WTC11 (cell line): Measurements from ENCODE around the gene C6orf118. TPM values are rescaled to one million over a fixed set of nuclear protein-coding genes. Genes with fewer than 3 reads are reported as not detected.

Experiments used
- ATAC-seq: fragments of 200-7000 bp; cut with Tn5 transposase; 2 replicates; pipeline ENCODE4 v1.10.0; 2021; ENCODE audit warnings: mild to moderate bottlenecking, moderate library complexity
- CTCF ChIA-PET: fragments of 300-600 bp; sonication (Branson Sonifier 250); formaldehyde crosslinking; loops from one replicate; lab custom pipeline; 2021; ENCODE audit warnings: antibody characterized with exemption; lab: Charles Lee
- POLR2A ChIA-PET: fragments of 350-600 bp; sonication (Branson Sonifier 250); formaldehyde crosslinking; loops from one replicate; lab custom pipeline; 2021; ENCODE audit warnings: antibody characterized with exemption; lab: Charles Lee
- DNase-seq: peaks from one replicate; pipeline ENCODE4 v3.0.0; 2021; ENCODE audit warnings: low spot score
- H3K27ac Mint-ChIP-seq: 2 replicates; pipeline ENCODE4 v1.8.0; 2021; ENCODE audit warnings: mixed read lengths
- H3K27me3 Mint-ChIP-seq: 2 replicates; pipeline ENCODE4 v1.8.0; 2021; ENCODE audit warnings: low read depth, mild to moderate bottlenecking, moderate library complexity, mixed read lengths
- H3K36me3 Mint-ChIP-seq: 2 replicates; pipeline ENCODE4 v1.8.0; 2021; ENCODE audit warnings: mixed read lengths
- H3K4me1 Mint-ChIP-seq: 2 replicates; pipeline ENCODE4 v1.8.0; 2022; ENCODE audit warnings: mixed read lengths
- H3K4me3 Mint-ChIP-seq: 2 replicates; pipeline ENCODE4 v1.8.0; 2021; ENCODE audit warnings: mild to moderate bottlenecking, moderate library complexity, mixed read lengths
- H3K9me3 Mint-ChIP-seq: 2 replicates; pipeline ENCODE4 v1.8.0; 2021; ENCODE audit warnings: mixed read lengths
- ATF1 ChIP-seq: sonication (generic); formaldehyde crosslinking; IDR thresholded peaks from 2 replicates; pipeline ENCODE4 v1.8.1; 2023; ENCODE audit warnings: mild to moderate bottlenecking, moderate library complexity, missing genetic modification reagents
- ATF2 ChIP-seq: sonication (generic); formaldehyde crosslinking; IDR thresholded peaks from 2 replicates; pipeline ENCODE4 v1.8.1; 2022; ENCODE audit warnings: low read depth, missing genetic modification reagents, borderline replicate concordance
- CREM ChIP-seq: sonication (generic); formaldehyde crosslinking; IDR thresholded peaks from 2 replicates; pipeline ENCODE4 v1.8.1; 2022; ENCODE audit warnings: mild to moderate bottlenecking, missing genetic modification reagents, moderate library complexity
- CTCF ChIP-seq: fragments of 200-600 bp; IDR thresholded peaks from 2 replicates; pipeline ENCODE4 v1.8.0; 2022; ENCODE audit warnings: antibody characterized with exemption
- ELF4 ChIP-seq: sonication (generic); formaldehyde crosslinking; IDR thresholded peaks from 2 replicates; pipeline ENCODE4 v1.8.1; 2022; ENCODE audit warnings: low read depth, mild to moderate bottlenecking, moderate library complexity, missing genetic modification reagents
- ERG ChIP-seq: fragments of 250-450 bp; sonication (Bioruptor Pico); IDR thresholded peaks from 2 replicates; pipeline ENCODE4 v1.8.0; 2021; ENCODE audit warnings: mild to moderate bottlenecking
- IRF2 ChIP-seq: sonication (generic); formaldehyde crosslinking; IDR thresholded peaks from 2 replicates; pipeline ENCODE4 v1.8.0; 2022; ENCODE audit warnings: low read depth, missing genetic modification reagents, borderline replicate concordance
- NR1H2 ChIP-seq: sonication (generic); formaldehyde crosslinking; IDR thresholded peaks from 2 replicates; pipeline ENCODE4 v1.9.0; 2021; ENCODE audit warnings: mild to moderate bottlenecking, moderate library complexity, missing genetic modification reagents
- RELA ChIP-seq: sonication (generic); formaldehyde crosslinking; IDR thresholded peaks from 2 replicates; pipeline ENCODE4 v1.8.1; 2022; ENCODE audit warnings: missing genetic modification reagents, mild to moderate bottlenecking, borderline replicate concordance
- RORB ChIP-seq: fragments of 250-450 bp; sonication (Bioruptor Pico); IDR thresholded peaks from 2 replicates; pipeline ENCODE4 v1.9.0; 2021; ENCODE audit warnings: mild to moderate bottlenecking
- SP1 ChIP-seq: sonication (generic); formaldehyde crosslinking; conservative IDR thresholded peaks from 2 replicates; pipeline ENCODE4 v1.8.1; 2022; ENCODE audit warnings: missing genetic modification reagents
- ZBTB21 ChIP-seq: sonication (generic); formaldehyde crosslinking; IDR thresholded peaks from 2 replicates; pipeline ENCODE4 v1.8.1; 2023; ENCODE audit warnings: mild to moderate bottlenecking, missing genetic modification reagents, borderline replicate concordance
- ZNF396 ChIP-seq: fragments of 250-450 bp; sonication (Bioruptor Pico); IDR thresholded peaks from 2 replicates; pipeline ENCODE4 v1.8.0; 2021; ENCODE audit warnings: mild to moderate bottlenecking, moderate library complexity, borderline replicate concordance
- ZNF532 ChIP-seq: fragments of 250-450 bp; sonication (Bioruptor Pico); IDR thresholded peaks from 2 replicates; pipeline ENCODE4 v1.9.0; 2021; ENCODE audit warnings: mild to moderate bottlenecking, borderline replicate concordance
- ZNF671 ChIP-seq: fragments of 250-450 bp; sonication (Bioruptor Pico); IDR thresholded peaks from 2 replicates; pipeline ENCODE4 v1.8.0; 2021; ENCODE audit warnings: mild to moderate bottlenecking
- total RNA-seq: library from RNA; stranded (reverse); gene quantifications from 3 replicates; pipeline ENCODE4 v1.2.3, GENCODE V29; 2021
- TF ChIP-seq, protein P1 (sequence below): sonication (generic); formaldehyde crosslinking; IDR thresholded peaks from 2 replicates; pipeline ENCODE4 v1.8.1; 2023; ENCODE audit warnings: mild to moderate bottlenecking, missing genetic modification reagents
- TF ChIP-seq, protein P2 (sequence below): sonication (generic); formaldehyde crosslinking; conservative IDR thresholded peaks from 2 replicates; pipeline ENCODE4 v1.8.1; 2023; ENCODE audit warnings: mild to moderate bottlenecking, low read depth, missing genetic modification reagents, moderate library complexity
- TF ChIP-seq, protein P3 (sequence below): sonication (generic); formaldehyde crosslinking; IDR thresholded peaks from 2 replicates; pipeline ENCODE4 v1.8.0; 2023; ENCODE audit warnings: missing genetic modification reagents, mild to moderate bottlenecking, borderline replicate concordance
- TF ChIP-seq, protein P4 (sequence below): fragments of 250-450 bp; sonication (Bioruptor Pico); IDR thresholded peaks from 2 replicates; pipeline ENCODE4 v1.9.0; 2021; ENCODE audit warnings: mild to moderate bottlenecking

C6orf118 gene
- total RNA-seq, 1 experiment from 2014 or later: 0.22 TPM

DNA sequence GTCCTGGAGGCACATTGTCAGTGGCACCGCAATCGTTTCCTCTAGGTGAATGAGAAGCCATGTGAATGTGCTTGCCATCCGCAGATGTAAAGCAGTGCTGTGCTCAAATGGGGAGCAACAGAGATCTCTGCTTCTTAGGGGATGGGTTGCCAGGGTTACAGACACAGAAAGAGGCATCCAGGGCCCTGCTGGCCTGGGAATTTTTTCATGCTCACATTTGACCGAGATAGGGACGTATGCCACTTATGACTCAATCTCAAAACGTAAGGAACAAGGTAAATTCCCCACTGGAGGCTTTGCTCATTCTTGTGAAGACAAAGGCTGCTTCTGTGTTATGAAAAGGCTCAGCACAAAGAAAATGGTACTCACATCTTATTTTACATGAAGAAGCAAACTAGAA is 11.0 kb downstream of the C6orf118 start:
- H3K27ac Mint-ChIP-seq: no peak overlapping the region
- H3K36me3 Mint-ChIP-seq: no peaks in the 10 kb centered on the region; the same call in 1 of the 2 replicates
- H3K4me1 Mint-ChIP-seq: peaks cover 3% of the 10 kb centered on the region
- CTCF ChIA-PET: no interaction called here
- no peak for DNase-seq
- no peak overlapping the region for H3K4me3 Mint-ChIP-seq
- POLR2A ChIA-PET: no interaction called here
- no peaks in the 10 kb centered on the region; the same call in 1 of the 2 replicates for H3K27me3 Mint-ChIP-seq
- H3K9me3 Mint-ChIP-seq: no peaks in the 10 kb centered on the region
- no peak for ATAC-seq
- TF ChIP-seq, protein P1, sequence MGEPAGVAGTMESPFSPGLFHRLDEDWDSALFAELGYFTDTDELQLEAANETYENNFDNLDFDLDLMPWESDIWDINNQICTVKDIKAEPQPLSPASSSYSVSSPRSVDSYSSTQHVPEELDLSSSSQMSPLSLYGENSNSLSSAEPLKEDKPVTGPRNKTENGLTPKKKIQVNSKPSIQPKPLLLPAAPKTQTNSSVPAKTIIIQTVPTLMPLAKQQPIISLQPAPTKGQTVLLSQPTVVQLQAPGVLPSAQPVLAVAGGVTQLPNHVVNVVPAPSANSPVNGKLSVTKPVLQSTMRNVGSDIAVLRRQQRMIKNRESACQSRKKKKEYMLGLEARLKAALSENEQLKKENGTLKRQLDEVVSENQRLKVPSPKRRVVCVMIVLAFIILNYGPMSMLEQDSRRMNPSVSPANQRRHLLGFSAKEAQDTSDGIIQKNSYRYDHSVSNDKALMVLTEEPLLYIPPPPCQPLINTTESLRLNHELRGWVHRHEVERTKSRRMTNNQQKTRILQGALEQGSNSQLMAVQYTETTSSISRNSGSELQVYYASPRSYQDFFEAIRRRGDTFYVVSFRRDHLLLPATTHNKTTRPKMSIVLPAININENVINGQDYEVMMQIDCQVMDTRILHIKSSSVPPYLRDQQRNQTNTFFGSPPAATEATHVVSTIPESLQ (CRISPR knock-in tag): no peak
- TF ChIP-seq ATF1: no peak
- TF ChIP-seq, protein P2, sequence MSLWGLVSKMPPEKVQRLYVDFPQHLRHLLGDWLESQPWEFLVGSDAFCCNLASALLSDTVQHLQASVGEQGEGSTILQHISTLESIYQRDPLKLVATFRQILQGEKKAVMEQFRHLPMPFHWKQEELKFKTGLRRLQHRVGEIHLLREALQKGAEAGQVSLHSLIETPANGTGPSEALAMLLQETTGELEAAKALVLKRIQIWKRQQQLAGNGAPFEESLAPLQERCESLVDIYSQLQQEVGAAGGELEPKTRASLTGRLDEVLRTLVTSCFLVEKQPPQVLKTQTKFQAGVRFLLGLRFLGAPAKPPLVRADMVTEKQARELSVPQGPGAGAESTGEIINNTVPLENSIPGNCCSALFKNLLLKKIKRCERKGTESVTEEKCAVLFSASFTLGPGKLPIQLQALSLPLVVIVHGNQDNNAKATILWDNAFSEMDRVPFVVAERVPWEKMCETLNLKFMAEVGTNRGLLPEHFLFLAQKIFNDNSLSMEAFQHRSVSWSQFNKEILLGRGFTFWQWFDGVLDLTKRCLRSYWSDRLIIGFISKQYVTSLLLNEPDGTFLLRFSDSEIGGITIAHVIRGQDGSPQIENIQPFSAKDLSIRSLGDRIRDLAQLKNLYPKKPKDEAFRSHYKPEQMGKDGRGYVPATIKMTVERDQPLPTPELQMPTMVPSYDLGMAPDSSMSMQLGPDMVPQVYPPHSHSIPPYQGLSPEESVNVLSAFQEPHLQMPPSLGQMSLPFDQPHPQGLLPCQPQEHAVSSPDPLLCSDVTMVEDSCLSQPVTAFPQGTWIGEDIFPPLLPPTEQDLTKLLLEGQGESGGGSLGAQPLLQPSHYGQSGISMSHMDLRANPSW (CRISPR knock-in tag): no peak
- no peak for TF ChIP-seq ERG
- TF ChIP-seq ZNF671 (CRISPR knock-in tag): no peak
- TF ChIP-seq, protein P3, sequence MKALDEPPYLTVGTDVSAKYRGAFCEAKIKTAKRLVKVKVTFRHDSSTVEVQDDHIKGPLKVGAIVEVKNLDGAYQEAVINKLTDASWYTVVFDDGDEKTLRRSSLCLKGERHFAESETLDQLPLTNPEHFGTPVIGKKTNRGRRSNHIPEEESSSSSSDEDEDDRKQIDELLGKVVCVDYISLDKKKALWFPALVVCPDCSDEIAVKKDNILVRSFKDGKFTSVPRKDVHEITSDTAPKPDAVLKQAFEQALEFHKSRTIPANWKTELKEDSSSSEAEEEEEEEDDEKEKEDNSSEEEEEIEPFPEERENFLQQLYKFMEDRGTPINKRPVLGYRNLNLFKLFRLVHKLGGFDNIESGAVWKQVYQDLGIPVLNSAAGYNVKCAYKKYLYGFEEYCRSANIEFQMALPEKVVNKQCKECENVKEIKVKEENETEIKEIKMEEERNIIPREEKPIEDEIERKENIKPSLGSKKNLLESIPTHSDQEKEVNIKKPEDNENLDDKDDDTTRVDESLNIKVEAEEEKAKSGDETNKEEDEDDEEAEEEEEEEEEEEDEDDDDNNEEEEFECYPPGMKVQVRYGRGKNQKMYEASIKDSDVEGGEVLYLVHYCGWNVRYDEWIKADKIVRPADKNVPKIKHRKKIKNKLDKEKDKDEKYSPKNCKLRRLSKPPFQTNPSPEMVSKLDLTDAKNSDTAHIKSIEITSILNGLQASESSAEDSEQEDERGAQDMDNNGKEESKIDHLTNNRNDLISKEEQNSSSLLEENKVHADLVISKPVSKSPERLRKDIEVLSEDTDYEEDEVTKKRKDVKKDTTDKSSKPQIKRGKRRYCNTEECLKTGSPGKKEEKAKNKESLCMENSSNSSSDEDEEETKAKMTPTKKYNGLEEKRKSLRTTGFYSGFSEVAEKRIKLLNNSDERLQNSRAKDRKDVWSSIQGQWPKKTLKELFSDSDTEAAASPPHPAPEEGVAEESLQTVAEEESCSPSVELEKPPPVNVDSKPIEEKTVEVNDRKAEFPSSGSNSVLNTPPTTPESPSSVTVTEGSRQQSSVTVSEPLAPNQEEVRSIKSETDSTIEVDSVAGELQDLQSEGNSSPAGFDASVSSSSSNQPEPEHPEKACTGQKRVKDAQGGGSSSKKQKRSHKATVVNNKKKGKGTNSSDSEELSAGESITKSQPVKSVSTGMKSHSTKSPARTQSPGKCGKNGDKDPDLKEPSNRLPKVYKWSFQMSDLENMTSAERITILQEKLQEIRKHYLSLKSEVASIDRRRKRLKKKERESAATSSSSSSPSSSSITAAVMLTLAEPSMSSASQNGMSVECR (CRISPR knock-in tag): no peak
- TF ChIP-seq RELA (CRISPR knock-in tag): no peak
- TF ChIP-seq ATF2: no peak
- TF ChIP-seq CREM (CRISPR knock-in tag): no peak
- TF ChIP-seq NR1H2 (CRISPR knock-in tag): no peak
- TF ChIP-seq ZBTB21: no peak
- TF ChIP-seq, protein P4, sequence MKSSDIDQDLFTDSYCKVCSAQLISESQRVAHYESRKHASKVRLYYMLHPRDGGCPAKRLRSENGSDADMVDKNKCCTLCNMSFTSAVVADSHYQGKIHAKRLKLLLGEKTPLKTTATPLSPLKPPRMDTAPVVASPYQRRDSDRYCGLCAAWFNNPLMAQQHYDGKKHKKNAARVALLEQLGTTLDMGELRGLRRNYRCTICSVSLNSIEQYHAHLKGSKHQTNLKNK (CRISPR knock-in tag): no peak
- no peak for TF ChIP-seq SP1 (CRISPR knock-in tag)
- TF ChIP-seq IRF2 (CRISPR knock-in tag): no peak
- no peak for TF ChIP-seq CTCF
- TF ChIP-seq ZNF532 (CRISPR knock-in tag): no peak
- no peak for TF ChIP-seq ELF4 (CRISPR knock-in tag)
- TF ChIP-seq ZNF396 (CRISPR knock-in tag): no peak
- TF ChIP-seq RORB (CRISPR knock-in tag): no peak
